Tibial nerve (tissue), 4 donors: ENCODE data around the gene PDYN. TPM values are rescaled to one million over a fixed set of nuclear protein-coding genes. Genes with fewer than 3 reads are reported as not detected.

Source experiments
- DNase-seq, 2 donors: peaks; one replicate each; pipeline ENCODE4 v3.0.0-alpha.2; 2019; ENCODE audit warnings: low spot score in 2 of 2
- H3K27ac ChIP-seq, 4 donors: fragments of 200-600 bp; sonication (generic) in 3 of 4; one replicate each; pipeline ENCODE4 v1.5.1; 2017 to 2019; ENCODE audit warnings: mild to moderate bottlenecking in 1 of 4
- H3K27me3 ChIP-seq, 2 donors: fragments of 200-600 bp; sonication (generic) in 1 of 2; one replicate each; pipeline versions ENCODE4 v1.5.1 to v1.6.0; 2017 to 2019
- H3K36me3 ChIP-seq, 3 donors: fragments of 200-600 bp; sonication (generic); one replicate each; pipeline ENCODE4 v1.5.1; 2018 to 2019
- H3K4me1 ChIP-seq, 4 donors: fragments of 200-600 bp; sonication (generic) in 3 of 4; one replicate each; pipeline ENCODE4 v1.5.1; 2017 to 2019
- H3K4me3 ChIP-seq, 4 donors: fragments of 200-600 bp; sonication (generic) in 3 of 4; one replicate each; pipeline ENCODE4 v1.5.1; 2017 to 2019; ENCODE audit warnings: mild to moderate bottlenecking in 1 of 4, moderate library complexity in 1 of 4
- H3K9me3 ChIP-seq, 4 donors: fragments of 200-600 bp; sonication (generic) in 3 of 4; one replicate each; pipeline ENCODE4 v1.5.1; 2017 to 2019
- EP300 ChIP-seq, 2 donors: sonication (generic); formaldehyde crosslinking; IDR thresholded peaks; one replicate each; pipeline ENCODE4 v1.6.1; 2017; ENCODE audit warnings: antibody characterized with exemption in 2 of 2, mild to moderate bottlenecking in 1 of 2
- POLR2A ChIP-seq, 2 donors: fragments of 450-650 bp; IDR thresholded peaks; one replicate each; pipeline ENCODE4 v1.6.1; 2017; ENCODE audit warnings: antibody characterized with exemption in 2 of 2, mild to moderate bottlenecking in 2 of 2, moderate library complexity in 2 of 2
- WGBS, 2 donors: methylation state at CpG; one replicate each; pipeline ENCODE4 v1.1.5; 2018; 5-methylcytosine and 5-hydroxymethylcytosine counted together
- total RNA-seq, 4 donors: library from RNA; depleted of rRNA; stranded (reverse); fragments of >200 nt; gene quantifications; one replicate each; pipeline ENCODE4 v1.1.0, GENCODE V29; 2016
- TF ChIP-seq, protein P1 (sequence below), 5 experiments: fragments of 200-600 bp in 3 of 5; fragments of 450-650 bp in 2 of 5; sonication (generic) in 3 of 5; IDR thresholded peaks; one replicate each; pipeline ENCODE4 v1.5.1; 2016 to 2019; ENCODE audit warnings: antibody characterized with exemption in 5 of 5, mild to moderate bottlenecking in 3 of 5, moderate library complexity in 2 of 5

Gene PDYN
- total RNA-seq, 4 donors from 2014 or later: not detected

DNA sequence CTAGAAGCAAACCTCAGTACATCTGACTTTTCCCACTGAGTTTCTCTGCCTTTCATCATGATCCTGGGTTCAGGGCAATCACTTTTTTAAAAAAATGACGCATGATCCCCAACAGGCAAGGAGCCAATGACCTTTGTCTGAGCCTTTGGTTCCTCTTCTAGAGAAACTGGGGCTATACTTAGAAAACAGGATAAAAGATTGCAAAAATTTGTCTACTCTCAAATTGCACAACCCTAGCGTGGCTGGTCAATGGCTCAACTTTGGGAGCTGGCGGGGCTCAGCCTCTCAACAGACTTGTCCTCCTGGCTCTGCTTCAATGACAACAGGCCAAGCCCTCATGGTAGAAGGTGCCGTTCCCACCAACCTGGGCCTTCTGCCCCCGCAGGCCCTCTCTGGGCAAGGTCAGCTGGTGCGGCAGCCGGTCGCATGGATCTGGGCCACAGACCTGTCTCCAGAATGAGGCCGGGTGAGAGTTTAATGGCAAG, 48.7 kb downstream of the PDYN start:
- Histone ChIP-seq H3K4me1 (peaks cover 0 to 85% (median 24%) of the 10 kb centered on the region in 4 donors), H3K36me3 (no peaks in the 10 kb centered on the region), H3K27ac (peak overlapping the region in 2 of 4 donors; percentile 70 to 80), H3K9me3 (no peaks in the 10 kb centered on the region), H3K4me3 (no peak overlapping the region), H3K27me3 (no peaks in the 10 kb centered on the region)
- WGBS, 2 donors: 74 to 80% methylated on average over 9 of the region's 9 CpGs
- no peak for TF ChIP-seq POLR2A (IDR thresholded peaks at IDR 0.05)
- TF ChIP-seq EP300 (IDR thresholded peaks at IDR 0.05): peak; percentile 86 to 92
- TF ChIP-seq, protein P1, sequence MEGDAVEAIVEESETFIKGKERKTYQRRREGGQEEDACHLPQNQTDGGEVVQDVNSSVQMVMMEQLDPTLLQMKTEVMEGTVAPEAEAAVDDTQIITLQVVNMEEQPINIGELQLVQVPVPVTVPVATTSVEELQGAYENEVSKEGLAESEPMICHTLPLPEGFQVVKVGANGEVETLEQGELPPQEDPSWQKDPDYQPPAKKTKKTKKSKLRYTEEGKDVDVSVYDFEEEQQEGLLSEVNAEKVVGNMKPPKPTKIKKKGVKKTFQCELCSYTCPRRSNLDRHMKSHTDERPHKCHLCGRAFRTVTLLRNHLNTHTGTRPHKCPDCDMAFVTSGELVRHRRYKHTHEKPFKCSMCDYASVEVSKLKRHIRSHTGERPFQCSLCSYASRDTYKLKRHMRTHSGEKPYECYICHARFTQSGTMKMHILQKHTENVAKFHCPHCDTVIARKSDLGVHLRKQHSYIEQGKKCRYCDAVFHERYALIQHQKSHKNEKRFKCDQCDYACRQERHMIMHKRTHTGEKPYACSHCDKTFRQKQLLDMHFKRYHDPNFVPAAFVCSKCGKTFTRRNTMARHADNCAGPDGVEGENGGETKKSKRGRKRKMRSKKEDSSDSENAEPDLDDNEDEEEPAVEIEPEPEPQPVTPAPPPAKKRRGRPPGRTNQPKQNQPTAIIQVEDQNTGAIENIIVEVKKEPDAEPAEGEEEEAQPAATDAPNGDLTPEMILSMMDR (IDR thresholded peaks at IDR 0.05): no peak
- peak; percentile 57 to 80 for DNase-seq

DNA sequence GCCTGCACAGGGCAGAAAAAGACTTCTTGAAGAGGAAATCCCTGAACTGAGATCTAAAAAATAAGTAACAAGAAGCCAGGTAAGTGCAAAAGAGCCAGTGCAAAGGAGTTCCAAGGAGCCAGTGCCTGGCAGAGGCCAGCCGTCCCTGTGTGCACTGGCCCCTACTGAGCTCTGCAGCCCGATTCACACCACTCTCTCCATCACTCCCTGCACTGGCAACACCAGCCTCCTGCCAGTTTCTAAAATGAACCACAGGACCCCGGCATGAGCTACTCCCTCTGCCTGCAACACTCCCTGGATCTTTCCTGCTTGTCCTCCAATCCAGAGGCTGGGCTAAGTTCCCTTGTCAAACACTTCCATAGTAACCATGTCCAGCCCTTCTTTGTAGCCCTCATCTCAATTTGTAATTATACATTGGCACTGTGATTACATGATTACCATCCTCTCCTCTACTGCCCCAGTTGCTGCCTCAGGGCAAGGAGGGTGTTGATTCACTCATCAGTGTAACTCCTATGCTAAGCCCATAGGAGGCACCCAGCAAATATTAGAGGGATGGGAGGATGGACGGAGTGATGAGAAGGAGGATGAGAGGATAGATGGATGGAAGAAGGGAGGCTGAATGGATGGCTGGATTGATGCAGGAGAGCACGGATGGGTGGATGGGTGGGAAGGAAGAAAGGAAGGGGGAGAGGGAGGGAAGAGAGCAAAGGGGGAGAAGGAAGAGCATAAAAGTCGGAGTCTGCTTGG, 49.3 kb downstream of the PDYN start:
- no peaks in the 10 kb centered on the region for H3K36me3 ChIP-seq
- no peak overlapping the region for H3K4me3 ChIP-seq
- H3K4me1 ChIP-seq: peaks cover 0 to 79% (median 20%) of the 10 kb centered on the region in 4 donors
- TF ChIP-seq, protein P1 (IDR thresholded peaks at IDR 0.05): no peak
- no peak for TF ChIP-seq EP300 (IDR thresholded peaks at IDR 0.05)
- no peak for TF ChIP-seq POLR2A (IDR thresholded peaks at IDR 0.05)
- H3K9me3 ChIP-seq: no peaks in the 10 kb centered on the region
- WGBS, 2 donors: 73 to 81% methylated on average over 6 of the region's 6 CpGs
- no peak for DNase-seq
- H3K27me3 ChIP-seq: no peaks in the 10 kb centered on the region
- peak overlapping the region in 2 of 4 donors; percentile 70 to 80 for H3K27ac ChIP-seq

DNA sequence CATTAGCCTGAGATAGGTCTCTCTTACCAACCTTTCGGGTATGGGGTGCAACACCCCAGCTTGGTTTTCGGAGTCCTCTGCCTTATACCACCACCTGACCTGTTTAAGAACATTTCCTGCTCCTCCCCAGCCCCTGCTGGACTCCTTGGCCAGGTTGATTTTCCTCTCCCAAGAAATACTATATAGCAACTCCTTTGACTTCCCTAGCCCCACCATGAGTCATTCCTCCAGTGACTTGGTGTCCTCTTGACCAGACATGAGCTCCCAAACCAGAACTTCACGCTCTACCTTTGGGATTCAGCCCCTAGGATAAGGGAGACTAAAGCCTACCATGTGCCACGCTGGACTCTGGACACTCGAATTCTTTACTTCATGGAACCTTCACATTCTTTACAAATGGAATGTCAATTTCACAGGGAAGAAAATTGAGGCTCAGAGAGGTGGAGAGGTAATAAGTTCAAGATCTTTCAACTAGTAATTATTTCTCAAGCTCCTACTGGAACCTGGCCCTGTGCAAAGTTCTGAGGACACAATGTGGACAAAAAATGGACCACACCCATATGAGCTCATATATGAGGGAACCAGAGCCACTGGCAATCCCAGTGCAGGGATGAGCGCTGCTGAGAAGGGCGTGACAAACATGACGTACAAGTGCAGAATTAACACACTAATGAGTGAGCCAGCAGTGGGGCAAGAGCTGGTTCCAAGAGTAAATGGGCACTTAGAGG, 50.4 kb downstream of the PDYN start:
- peak; percentile 45 to 77 for DNase-seq
- Histone ChIP-seq H3K4me3 (no peak overlapping the region), H3K27ac (peak overlapping the region in 3 of 4 donors; percentile 9 to 80 (median 36)), H3K9me3 (no peaks in the 10 kb centered on the region), H3K27me3 (no peaks in the 10 kb centered on the region), H3K4me1 (peaks cover 0 to 73% (median 17%) of the 10 kb centered on the region in 4 donors), H3K36me3 (peaks cover 0 to 8% (median 0%) of the 10 kb centered on the region in 3 donors)
- 82% methylated on average over 8 of the region's 8 CpGs for WGBS, 2 donors
- TF ChIP-seq EP300 (IDR thresholded peaks at IDR 0.05) (peak in 1 of 2 donors; percentile 83), POLR2A (IDR thresholded peaks at IDR 0.05) (no peak)
- TF ChIP-seq, protein P1 (IDR thresholded peaks at IDR 0.05): no peak

DNA sequence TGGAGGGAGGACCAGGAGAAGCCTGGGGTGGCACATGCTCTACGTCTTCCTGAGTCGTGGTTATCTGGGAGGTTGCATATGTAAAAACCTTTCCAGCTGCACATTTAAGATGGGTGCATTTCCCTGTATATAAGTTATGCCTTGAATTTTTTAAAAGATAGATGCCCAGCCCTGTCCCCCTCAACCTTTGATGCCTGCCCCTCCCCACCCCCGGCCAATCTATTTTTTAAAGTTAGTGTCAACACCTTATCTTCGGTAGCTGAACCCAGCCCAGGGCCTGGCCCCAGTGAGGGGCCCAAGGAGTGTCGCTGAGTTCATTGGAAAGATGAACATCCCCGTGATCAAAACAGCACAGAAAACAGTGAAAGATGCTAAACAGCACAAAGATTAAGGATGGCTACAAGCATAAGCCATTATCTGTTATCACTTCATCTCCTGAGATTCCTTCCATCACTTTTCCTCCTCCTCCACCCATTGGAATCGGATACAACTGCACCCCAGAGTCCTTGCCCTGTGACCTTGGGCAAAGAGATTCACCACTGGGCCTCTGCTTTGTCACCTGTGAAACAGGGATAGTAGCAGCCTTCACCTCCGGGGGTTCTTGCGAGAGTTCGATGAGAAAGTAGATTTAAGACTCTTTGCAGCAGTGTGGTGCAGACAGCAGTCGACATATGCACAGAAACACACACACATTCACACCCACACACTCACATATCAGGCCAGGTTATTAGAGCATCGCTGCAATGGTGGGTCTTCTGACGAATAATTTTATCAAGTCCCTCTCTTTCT, 51.2 kb downstream of the PDYN start:
- no peaks in the 10 kb centered on the region for H3K27me3 ChIP-seq
- TF ChIP-seq EP300 (IDR thresholded peaks at IDR 0.05): no peak
- TF ChIP-seq, protein P1 (IDR thresholded peaks at IDR 0.05): no peak
- TF ChIP-seq POLR2A (IDR thresholded peaks at IDR 0.05): no peak
- peaks cover 0 to 15% (median 0%) of the 10 kb centered on the region in 3 donors for H3K36me3 ChIP-seq
- no peak overlapping the region for H3K4me3 ChIP-seq
- DNase-seq: no peak
- WGBS, 2 donors: 81 to 87% methylated on average over 13 of the region's 13 CpGs
- peak overlapping the region in 3 of 4 donors; percentile 8 to 80 (median 9) for H3K27ac ChIP-seq
- peaks cover 0 to 67% (median 15%) of the 10 kb centered on the region in 4 donors for H3K4me1 ChIP-seq
- H3K9me3 ChIP-seq: no peaks in the 10 kb centered on the region
